NCI-H526 treated with DMSO at 0.1 percent for 48 hours (cell line): ENCODE results near the gene OR2Z1.

Source experiments
- DNase-seq: peaks from one replicate; lab custom pipeline; 2025; lab: John Stamatoyannopoulos, UW

Gene OR2Z1

DNA sequence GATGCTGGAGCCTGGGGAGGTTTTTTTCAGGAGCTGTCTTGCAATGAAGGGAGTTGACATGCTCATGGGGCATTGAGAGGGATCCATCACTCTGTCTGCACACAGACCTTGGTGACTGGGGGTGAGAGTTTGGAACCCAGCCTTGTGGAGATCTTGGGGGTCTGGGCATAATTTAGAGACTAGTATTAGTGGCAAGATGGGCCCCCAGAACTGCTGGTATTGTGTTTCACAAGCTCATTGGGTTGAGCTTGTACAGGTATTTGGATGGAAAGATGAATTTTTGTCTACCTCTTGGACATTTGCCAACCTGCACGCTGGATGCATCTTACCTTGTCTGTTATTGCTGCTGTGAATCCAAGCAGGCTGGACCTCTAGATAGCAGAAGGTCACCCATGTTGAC, at the start of gene OR2Z1:
Gene OR2Z1, plus strand, starts transcription at position 301 of the 400 bp plus-strand sequence. CDS start 9,395 bp downstream, outside the sequence.
- DNase-seq = no peak

- no peak for DNase-seq
These were observed 48.0 kb upstream of the OR2Z1 start for GRCh38 chr19:8673276-8673891.

GRCh38 chr19:8675066-8675465, 46.4 kb upstream of the OR2Z1 start:
- DNase-seq = no peak

- no peak for DNase-seq
These were observed 43.1 kb upstream of the OR2Z1 start for GRCh38 chr19:8678244-8678807.

GRCh38 chr19:8680676-8681344, 40.6 kb upstream of the OR2Z1 start:
- DNase-seq = no peak

GRCh38 chr19:8681345-8682029, 39.9 kb upstream of the OR2Z1 start:
- no peak for DNase-seq

DNA sequence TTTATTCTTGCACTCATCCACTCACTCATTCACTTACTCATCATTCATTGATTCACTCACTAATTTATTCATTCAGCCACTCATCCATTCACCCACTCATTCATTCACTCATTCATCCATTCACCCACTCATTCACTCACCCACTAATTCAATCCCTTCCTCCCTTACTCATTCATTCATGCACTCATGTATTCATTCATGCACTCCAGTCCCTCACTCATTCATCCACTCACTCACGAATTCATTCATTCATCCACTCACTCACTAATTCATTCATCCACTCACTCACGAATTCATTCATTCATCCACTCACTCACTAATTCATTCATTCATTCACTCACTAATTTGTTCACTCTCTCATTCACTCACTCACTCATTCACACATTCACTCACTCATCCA, 39.0 kb upstream of the OR2Z1 start:
- no peak for DNase-seq

GRCh38 chr19:8682931-8683330, 38.5 kb upstream of the OR2Z1 start:
- DNase-seq = no peak

- DNase-seq = no peak
These were observed 37.2 kb upstream of the OR2Z1 start for GRCh38 chr19:8684001-8684902.

DNA sequence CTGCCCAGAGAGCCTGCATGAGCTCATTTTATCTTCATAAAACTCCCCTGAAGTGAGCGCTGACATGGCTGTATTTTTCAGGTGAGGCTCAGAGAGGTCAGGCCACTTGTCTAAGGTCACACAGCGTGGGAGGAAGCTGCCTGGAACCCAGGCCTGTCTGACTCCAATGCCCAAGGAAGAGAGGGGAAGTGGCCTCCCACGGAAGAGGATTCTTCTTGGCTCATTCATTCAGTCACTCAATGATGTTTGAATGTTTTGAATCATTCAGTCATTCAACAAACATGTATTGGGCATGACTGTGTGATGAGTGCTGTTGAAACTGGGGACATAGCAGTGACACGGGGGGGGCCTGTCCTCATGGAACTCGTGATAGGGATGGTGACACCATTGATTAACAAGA, 34.9 kb upstream of the OR2Z1 start:
- DNase-seq = no peak

DNA sequence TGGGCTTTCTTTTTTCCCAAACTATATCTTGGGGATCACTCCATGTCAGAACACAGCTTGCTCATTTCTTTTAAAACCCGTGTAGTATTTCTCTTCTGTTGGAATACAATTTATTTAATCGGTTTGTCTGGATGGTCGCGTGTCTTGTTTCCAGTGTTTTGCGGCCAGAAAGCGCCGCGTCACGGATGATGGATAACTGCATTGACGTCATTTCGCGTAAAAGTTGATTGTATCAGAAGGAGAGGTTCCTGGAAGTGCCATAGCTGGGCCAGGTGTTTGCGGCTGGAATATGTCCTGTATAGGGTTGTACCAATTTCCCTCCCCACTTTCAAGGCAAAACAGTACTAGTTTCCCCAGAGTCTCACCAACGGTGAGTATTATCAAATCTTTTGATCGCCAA, 32.5 kb upstream of the OR2Z1 start:
- no peak for DNase-seq

DNA sequence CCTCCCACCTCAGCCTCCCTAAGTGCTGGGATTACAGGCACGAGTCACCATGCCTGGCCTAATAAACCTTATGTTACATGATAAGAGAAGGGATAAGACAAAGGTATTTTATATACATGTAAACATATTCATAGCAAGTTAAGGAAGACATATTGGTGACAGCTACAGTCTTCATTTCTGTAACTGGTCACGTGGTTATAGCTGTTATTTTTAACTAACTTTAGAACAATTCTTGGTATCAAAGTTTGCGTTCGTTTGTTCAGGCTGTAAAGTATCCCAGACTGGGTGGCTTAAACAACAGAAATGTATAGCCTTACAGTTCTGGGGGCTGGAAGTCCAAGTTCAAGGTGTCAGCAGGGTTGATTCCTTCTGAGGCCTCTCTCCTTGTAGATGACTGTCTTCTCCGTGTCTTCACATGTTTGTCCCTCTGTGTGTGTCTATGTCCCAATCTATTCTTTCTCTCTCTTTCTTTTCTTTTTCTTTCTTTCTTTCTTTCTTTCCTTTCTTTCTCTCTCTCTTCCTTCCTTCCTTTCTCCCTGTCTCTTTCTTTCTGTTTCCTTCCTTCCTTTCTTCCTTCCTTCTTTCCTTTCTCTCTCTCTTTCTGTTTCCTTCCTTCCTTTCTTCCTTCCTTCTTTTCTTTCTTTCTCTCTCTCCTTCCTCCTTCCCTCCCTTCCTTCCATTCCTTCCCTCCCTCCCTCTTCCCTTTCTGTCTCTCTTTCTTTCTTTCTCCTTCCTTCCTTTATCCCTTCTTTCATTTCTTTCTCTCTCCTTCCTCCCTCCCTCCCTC, 30.5 kb upstream of the OR2Z1 start:
- no peak for DNase-seq

- no peak for DNase-seq
These were observed 25.9 kb upstream of the OR2Z1 start for GRCh38 chr19:8695501-8695900.

- DNase-seq = no peak
These were observed 25.5 kb upstream of the OR2Z1 start for GRCh38 chr19:8695911-8696310.

- no peak for DNase-seq
These were observed 24.4 kb upstream of the OR2Z1 start for GRCh38 chr19:8696993-8697392.

DNA sequence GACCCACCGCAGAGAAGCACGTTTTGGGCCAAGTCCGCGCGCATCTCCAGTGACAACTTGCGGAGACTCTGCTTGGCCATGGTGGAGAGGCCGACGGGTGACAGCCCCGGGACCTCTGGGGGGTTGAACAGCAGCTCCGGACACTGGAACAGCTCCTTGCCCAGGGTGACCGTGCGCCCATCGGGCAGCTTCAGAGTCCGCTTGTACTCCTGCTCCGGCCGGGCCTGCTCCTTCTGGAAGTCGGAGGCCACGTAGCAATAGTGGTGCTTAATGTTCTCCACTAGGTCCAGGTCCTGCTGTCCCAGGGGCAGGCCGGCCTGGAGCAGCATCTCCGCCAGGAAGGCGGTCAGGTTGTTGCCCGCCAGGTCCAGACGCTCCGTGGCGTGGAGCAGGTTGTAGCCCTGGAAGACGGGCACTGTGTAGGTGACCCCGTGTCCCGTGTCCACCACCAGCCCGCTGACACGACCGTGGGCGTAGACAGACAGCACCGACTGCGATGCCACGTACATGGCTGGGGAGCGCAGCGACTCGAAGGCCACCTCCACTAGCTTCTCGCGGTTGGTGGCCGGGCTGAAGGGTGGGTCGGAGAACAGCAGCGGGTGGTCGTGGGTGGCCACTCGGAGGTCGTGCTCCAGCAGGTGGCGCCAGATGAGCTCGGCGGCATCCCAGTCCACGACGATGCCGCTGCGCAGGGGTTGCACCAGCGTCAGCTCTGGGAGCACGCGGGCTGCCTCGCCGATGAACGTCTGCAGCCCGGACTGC, 23.6 kb upstream of the OR2Z1 start:
- no peak for DNase-seq

GRCh38 chr19:8698433-8699063, 22.9 kb upstream of the OR2Z1 start, which contains the start of gene ACTL9:
Gene ACTL9 (minus strand): TSS chr19:8698795. CDS start chr19:8698701, 94 bp downstream.
- no peak for DNase-seq

GRCh38 chr19:8699908-8700307, 21.5 kb upstream of the OR2Z1 start:
- no peak for DNase-seq

DNA sequence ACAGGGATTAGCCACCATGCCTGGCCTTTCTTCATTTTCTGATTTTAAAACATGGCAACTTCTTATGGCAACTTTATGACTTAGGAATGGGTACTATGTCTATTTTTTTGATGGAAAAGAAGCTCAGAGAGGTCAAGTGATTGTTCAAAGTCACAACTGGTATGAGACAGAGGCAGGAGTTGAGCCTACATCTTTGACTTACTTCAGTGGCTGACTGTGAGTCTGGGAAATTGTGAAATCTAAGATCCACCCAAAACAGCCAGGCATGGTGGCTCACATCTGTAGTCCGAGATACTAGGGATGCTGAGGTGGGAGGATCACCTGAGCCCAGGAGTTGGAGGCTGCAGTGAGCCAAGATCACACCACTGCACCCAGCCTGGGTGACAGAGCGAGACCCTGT, 20.5 kb upstream of the OR2Z1 start:
- no peak for DNase-seq

DNA sequence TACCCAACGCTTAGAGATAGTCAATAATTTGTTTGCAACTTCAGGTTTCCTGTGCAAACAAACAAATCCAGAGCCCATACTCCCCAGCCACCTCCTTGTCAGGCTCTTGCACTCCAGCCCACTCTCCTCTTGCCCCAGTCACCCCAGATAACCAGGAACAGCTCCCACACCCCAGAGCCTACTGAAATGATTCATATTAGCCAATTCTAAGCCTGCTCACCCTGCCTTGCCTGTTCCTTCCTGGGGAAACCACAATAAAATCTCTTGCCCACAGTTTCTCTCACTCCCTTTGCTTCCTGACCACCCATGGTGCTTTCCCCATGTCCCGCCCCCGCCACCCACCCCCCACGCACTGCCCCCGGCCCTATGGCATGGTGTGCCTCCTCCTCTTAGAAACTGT, 19.1 kb upstream of the OR2Z1 start:
- no peak for DNase-seq
